DND-41 (cell line): ENCODE data around the gene SPACA6.

ENCODE experiments used
- ATAC-seq: fragments of 200-7000 bp; cut with Tn5 transposase; 3 replicates; pipeline ENCODE4 v1.9.1; 2021; ENCODE audit warnings: low read depth; ENCODE audit not compliant: insufficient read depth
- DNase-seq: peaks from one replicate; pipeline ENCODE4 v3.0.0-alpha.2; 2020
- H2AFZ ChIP-seq: 2 replicates; pipeline ENCODE4 v1.6.0; 2012; ENCODE audit warnings: low read depth, low read length
- H3K27ac ChIP-seq: 2 replicates; pipeline ENCODE4 v1.5.1; 2012; ENCODE audit warnings: low read length, inconsistent platforms
- H3K27me3 ChIP-seq: fragments of 200-600 bp; sonication (generic); 2 replicates; pipeline ENCODE4 v1.6.0; 2012; ENCODE audit warnings: low read length, mild to moderate bottlenecking, inconsistent platforms; ENCODE audit not compliant: insufficient read depth, poor library complexity
- H3K36me3 ChIP-seq: 2 replicates; pipeline ENCODE4 v1.5.1; 2012; ENCODE audit warnings: low read length, inconsistent platforms; ENCODE audit not compliant: insufficient read depth
- H3K4me1 ChIP-seq: 2 replicates; pipeline ENCODE4 v1.5.1; 2012; ENCODE audit warnings: mild to moderate bottlenecking, low read length; ENCODE audit not compliant: insufficient read depth
- H3K4me2 ChIP-seq: 2 replicates; pipeline ENCODE4 v1.6.0; 2012; ENCODE audit warnings: mild to moderate bottlenecking, moderate library complexity, low read length, inconsistent platforms; ENCODE audit not compliant: insufficient read depth
- H3K4me3 ChIP-seq, 2 experiments: fragments of 200-600 bp in 1 of 2; shearing (Covaris generic) in 1 of 2; 2 replicates each; pipeline ENCODE4 v1.5.1; 2012 to 2016; ENCODE audit warnings: inconsistent platforms in 2 of 2, low read length in 2 of 2, mild to moderate bottlenecking in 2 of 2, low read depth in 1 of 2, moderate library complexity in 1 of 2
- H3K79me2 ChIP-seq: 2 replicates; pipeline ENCODE4 v1.6.0; 2012; ENCODE audit warnings: low read length, inconsistent platforms; ENCODE audit not compliant: insufficient read depth
- H3K9ac ChIP-seq: 2 replicates; pipeline ENCODE4 v1.6.0; 2012; ENCODE audit warnings: low read depth, mild to moderate bottlenecking, inconsistent platforms, low read length, moderate library complexity
- H3K9me3 ChIP-seq: 2 replicates; pipeline ENCODE4 v1.5.1; 2012; ENCODE audit warnings: low read length, moderate library complexity, mild to moderate bottlenecking, inconsistent platforms; ENCODE audit not compliant: insufficient read depth, severe bottlenecking
- H4K20me1 ChIP-seq: 2 replicates; pipeline ENCODE4 v1.6.0; 2012; ENCODE audit warnings: low read length; ENCODE audit not compliant: insufficient read depth
- CTCF ChIP-seq: IDR thresholded peaks from 2 replicates; pipeline ENCODE4 v1.5.1; 2012; ENCODE audit warnings: borderline replicate concordance, low read length, moderate library complexity, mild to moderate bottlenecking; ENCODE audit not compliant: poor library complexity, severe bottlenecking; ENCODE audit errors: extremely low read depth
- EZH2 ChIP-seq: IDR thresholded peaks from 3 replicates; pipeline ENCODE4 v1.6.1; 2012; ENCODE audit warnings: borderline replicate concordance, low read depth, mild to moderate bottlenecking, moderate library complexity, low read length, inconsistent platforms; ENCODE audit not compliant: severe bottlenecking

Gene SPACA6

GRCh38 chr19:51694318-51695085, 1.4 kb downstream of the SPACA6 start:
- DNase-seq (no peak), ATAC-seq (no peak)
- H3K9me3 ChIP-seq = no peaks in the 10 kb centered on the region
- H3K27me3 ChIP-seq = peaks cover 18% of the 10 kb centered on the region
- peaks cover 5% of the 10 kb centered on the region; the same call in 1 of the 2 replicates for H4K20me1 ChIP-seq
- H2AFZ ChIP-seq = no peak overlapping the region
- no peak overlapping the region for H3K27ac ChIP-seq
- H3K4me2 ChIP-seq = no peak overlapping the region
- no peak overlapping the region for H3K9ac ChIP-seq
- no peaks in the 10 kb centered on the region for H3K36me3 ChIP-seq
- TF ChIP-seq CTCF (no peak), EZH2 (no peak)
- no peaks in the 10 kb centered on the region for H3K79me2 ChIP-seq
- H3K4me3 ChIP-seq = no peak overlapping the region
- peaks cover 19% of the 10 kb centered on the region for H3K4me1 ChIP-seq

- no peak for ATAC-seq
- Histone ChIP-seq H3K4me1 (peaks cover 14% of the 10 kb centered on the region), H3K27me3 (peaks cover 12% of the 10 kb centered on the region), H3K79me2 (no peaks in the 10 kb centered on the region), H2AFZ (no peak overlapping the region), H3K36me3 (no peaks in the 10 kb centered on the region), H3K9ac (no peak overlapping the region), H3K9me3 (no peaks in the 10 kb centered on the region), H3K4me3 (no peak overlapping the region), H3K27ac (no peak overlapping the region), H4K20me1 (peaks cover 5% of the 10 kb centered on the region; the same call in 1 of the 2 replicates), H3K4me2 (no peak overlapping the region)
- DNase-seq = no peak
- no peak for TF ChIP-seq EZH2
- no peak for TF ChIP-seq CTCF
These were observed 2.0 kb downstream of the SPACA6 start for GRCh38 chr19:51695088-51695487.

GRCh38 chr19:51695702-51696315, 2.7 kb downstream of the SPACA6 start:
- no peak overlapping the region for H3K4me3 ChIP-seq
- no peak for TF ChIP-seq CTCF
- no peak for TF ChIP-seq EZH2
- H3K27me3 ChIP-seq = peaks cover 6% of the 10 kb centered on the region
- peaks cover 7% of the 10 kb centered on the region; the same call in 1 of the 2 replicates for H3K4me1 ChIP-seq
- H3K27ac ChIP-seq = no peak overlapping the region
- H3K9ac ChIP-seq = no peak overlapping the region
- H2AFZ ChIP-seq = no peak overlapping the region
- no peaks in the 10 kb centered on the region for H3K36me3 ChIP-seq
- no peak overlapping the region for H3K4me2 ChIP-seq
- no peak for DNase-seq
- no peaks in the 10 kb centered on the region for H3K9me3 ChIP-seq
- H4K20me1 ChIP-seq = peaks cover 5% of the 10 kb centered on the region; the same call in 1 of the 2 replicates
- no peaks in the 10 kb centered on the region for H3K79me2 ChIP-seq
- no peak for ATAC-seq
